HEK293 (cell line): ENCODE results near the gene KRTAP10-12.

Source experiments
- CTCF ChIA-PET: fragments of 350-600 bp; formaldehyde crosslinking; extraction: SDS; loops from one replicate; lab custom pipeline; 2021; ENCODE audit warnings: antibody characterized with exemption; lab: Yijun Ruan, JAX
- POLR2A ChIA-PET: fragments of 300-600 bp; formaldehyde crosslinking; extraction: SDS; loops from one replicate; lab custom pipeline; 2020; ENCODE audit warnings: antibody characterized with exemption, inconsistent platforms; lab: Yijun Ruan, JAX
- H3K27ac ChIP-seq: fragments of 200-500 bp; sonication (Bioruptor generic); 2 replicates; pipeline ENCODE4 v1.5.1; 2014; ENCODE audit warnings: low read depth, low read length, control low read depth, inconsistent platforms; ENCODE audit errors: extremely low read depth
- H3K36me3 ChIP-seq, 2 experiments: fragments of 200-500 bp in 1 of 2; sonication (Bioruptor generic) in 1 of 2; 1 replicate in 1 of 2; 2 replicates in 1 of 2; pipeline ENCODE4 v1.5.1; 2014 to 2017; ENCODE audit warnings: inconsistent platforms in 2 of 2, low read length in 2 of 2; ENCODE audit not compliant: control insufficient read depth in 2 of 2, insufficient read depth in 1 of 2
- H3K4me1 ChIP-seq: fragments of 200-500 bp; sonication (Bioruptor generic); 2 replicates; pipeline ENCODE4 v1.5.1; 2014; ENCODE audit warnings: mild to moderate bottlenecking, low read length, inconsistent platforms; ENCODE audit not compliant: control insufficient read depth, insufficient read depth
- H3K4me3 ChIP-seq: 2 replicates; pipeline ENCODE4 v1.5.1; 2011; ENCODE audit warnings: low read depth, mild to moderate bottlenecking, control low read depth, low read length, moderate library complexity
- H3K9me3 ChIP-seq: fragments of 200-500 bp; sonication (Bioruptor generic); 2 replicates; pipeline ENCODE4 v1.5.1; 2014; ENCODE audit warnings: low read depth, low read length, inconsistent platforms; ENCODE audit not compliant: control insufficient read depth, insufficient read depth
- EGR2 ChIP-seq: fragments of 450-650 bp; formaldehyde crosslinking; IDR thresholded peaks from 2 replicates; pipeline ENCODE4 v1.5.1; 2016; ENCODE audit warnings: low read depth, missing biosample characterization, missing genetic modification characterization
- KLF16 ChIP-seq: fragments of 450-650 bp; formaldehyde crosslinking; IDR thresholded peaks from 2 replicates; pipeline ENCODE4 v1.5.1; 2017; ENCODE audit warnings: missing biosample characterization, missing genetic modification characterization
- SP3 ChIP-seq: fragments of 450-650 bp; formaldehyde crosslinking; IDR thresholded peaks from 2 replicates; pipeline ENCODE4 v1.5.1; 2016; ENCODE audit warnings: missing biosample characterization, missing genetic modification characterization
- ZBTB1 ChIP-seq: fragments of 450-650 bp; formaldehyde crosslinking; IDR thresholded peaks from 2 replicates; pipeline ENCODE4 v1.5.1; 2016; ENCODE audit warnings: missing biosample characterization, missing genetic modification characterization
- ZBTB20 ChIP-seq: fragments of 450-650 bp; formaldehyde crosslinking; IDR thresholded peaks from 2 replicates; pipeline ENCODE4 v1.5.1; 2016; ENCODE audit warnings: missing biosample characterization, missing genetic modification characterization
- ZFHX2 ChIP-seq: fragments of 450-650 bp; formaldehyde crosslinking; conservative IDR thresholded peaks from 2 replicates; pipeline ENCODE4 v1.5.1; 2016; ENCODE audit warnings: missing biosample characterization, missing genetic modification characterization
- ZIC2 ChIP-seq: fragments of 450-650 bp; formaldehyde crosslinking; IDR thresholded peaks from 2 replicates; pipeline ENCODE4 v1.5.1; 2016; ENCODE audit warnings: missing biosample characterization, missing genetic modification characterization
- ZNF23 ChIP-seq: fragments of 450-650 bp; formaldehyde crosslinking; IDR thresholded peaks from 2 replicates; pipeline ENCODE4 v1.5.1; 2016; ENCODE audit warnings: missing biosample characterization, missing genetic modification characterization, borderline replicate concordance
- ZNF311 ChIP-seq: fragments of 450-650 bp; formaldehyde crosslinking; IDR thresholded peaks from 2 replicates; pipeline ENCODE4 v1.5.1; 2017; ENCODE audit warnings: missing biosample characterization, missing genetic modification characterization, borderline replicate concordance
- ZNF596 ChIP-seq: fragments of 450-650 bp; IDR thresholded peaks from 2 replicates; pipeline ENCODE4 v1.5.0; 2018; ENCODE audit warnings: missing biosample characterization, mild to moderate bottlenecking, missing genetic modification characterization, moderate library complexity
- ZNF600 ChIP-seq: fragments of 450-650 bp; formaldehyde crosslinking; IDR thresholded peaks from 2 replicates; pipeline ENCODE4 v1.5.1; 2016; ENCODE audit warnings: missing biosample characterization, missing genetic modification characterization
- ZNF658 ChIP-seq: fragments of 450-650 bp; formaldehyde crosslinking; IDR thresholded peaks from 2 replicates; pipeline ENCODE4; 2016; ENCODE audit warnings: missing biosample characterization, missing genetic modification characterization
- ZNF670 ChIP-seq: fragments of 450-650 bp; formaldehyde crosslinking; IDR thresholded peaks from 2 replicates; pipeline ENCODE4 v1.5.1; 2016; ENCODE audit warnings: missing biosample characterization, missing genetic modification characterization, low read depth
- ZNF768 ChIP-seq: fragments of 450-650 bp; formaldehyde crosslinking; IDR thresholded peaks from 2 replicates; pipeline ENCODE4 v1.5.1; 2018; ENCODE audit warnings: missing biosample characterization, mild to moderate bottlenecking, missing genetic modification characterization
- ZNF776 ChIP-seq: fragments of 450-650 bp; formaldehyde crosslinking; IDR thresholded peaks from 2 replicates; pipeline ENCODE4 v1.5.0; 2017; ENCODE audit warnings: missing biosample characterization, missing genetic modification characterization, borderline replicate concordance
- ZNF777 ChIP-seq: fragments of 450-650 bp; formaldehyde crosslinking; IDR thresholded peaks from 2 replicates; pipeline ENCODE4 v1.5.1; 2017; ENCODE audit warnings: missing biosample characterization, missing genetic modification characterization, borderline replicate concordance
- ZXDB ChIP-seq: fragments of 450-650 bp; formaldehyde crosslinking; IDR thresholded peaks from 2 replicates; pipeline ENCODE4 v1.5.1; 2016; ENCODE audit warnings: missing biosample characterization, missing genetic modification characterization
- TF ChIP-seq, protein P1 (sequence below): fragments of 450-650 bp; formaldehyde crosslinking; IDR thresholded peaks from 2 replicates; pipeline ENCODE4 v1.5.1; 2016; ENCODE audit warnings: missing biosample characterization, missing genetic modification characterization
- TF ChIP-seq, protein P2 (sequence below): fragments of 450-650 bp; formaldehyde crosslinking; IDR thresholded peaks from 2 replicates; pipeline ENCODE4 v1.5.1; 2016; ENCODE audit warnings: missing biosample characterization, missing genetic modification characterization
- TF ChIP-seq, protein P3 (sequence below): fragments of 450-650 bp; formaldehyde crosslinking; IDR thresholded peaks from 2 replicates; pipeline ENCODE4 v1.5.1; 2016; ENCODE audit warnings: missing biosample characterization, missing genetic modification characterization
- TF ChIP-seq, protein P4 (sequence below): fragments of 450-650 bp; formaldehyde crosslinking; IDR thresholded peaks from 2 replicates; pipeline ENCODE4 v1.5.1; 2016; ENCODE audit warnings: missing biosample characterization, missing genetic modification characterization
- TF ChIP-seq, protein P5 (sequence below): fragments of 450-650 bp; formaldehyde crosslinking; IDR thresholded peaks from 2 replicates; pipeline ENCODE4 v1.5.1; 2017; ENCODE audit warnings: missing biosample characterization, missing genetic modification characterization

Gene KRTAP10-12

DNA sequence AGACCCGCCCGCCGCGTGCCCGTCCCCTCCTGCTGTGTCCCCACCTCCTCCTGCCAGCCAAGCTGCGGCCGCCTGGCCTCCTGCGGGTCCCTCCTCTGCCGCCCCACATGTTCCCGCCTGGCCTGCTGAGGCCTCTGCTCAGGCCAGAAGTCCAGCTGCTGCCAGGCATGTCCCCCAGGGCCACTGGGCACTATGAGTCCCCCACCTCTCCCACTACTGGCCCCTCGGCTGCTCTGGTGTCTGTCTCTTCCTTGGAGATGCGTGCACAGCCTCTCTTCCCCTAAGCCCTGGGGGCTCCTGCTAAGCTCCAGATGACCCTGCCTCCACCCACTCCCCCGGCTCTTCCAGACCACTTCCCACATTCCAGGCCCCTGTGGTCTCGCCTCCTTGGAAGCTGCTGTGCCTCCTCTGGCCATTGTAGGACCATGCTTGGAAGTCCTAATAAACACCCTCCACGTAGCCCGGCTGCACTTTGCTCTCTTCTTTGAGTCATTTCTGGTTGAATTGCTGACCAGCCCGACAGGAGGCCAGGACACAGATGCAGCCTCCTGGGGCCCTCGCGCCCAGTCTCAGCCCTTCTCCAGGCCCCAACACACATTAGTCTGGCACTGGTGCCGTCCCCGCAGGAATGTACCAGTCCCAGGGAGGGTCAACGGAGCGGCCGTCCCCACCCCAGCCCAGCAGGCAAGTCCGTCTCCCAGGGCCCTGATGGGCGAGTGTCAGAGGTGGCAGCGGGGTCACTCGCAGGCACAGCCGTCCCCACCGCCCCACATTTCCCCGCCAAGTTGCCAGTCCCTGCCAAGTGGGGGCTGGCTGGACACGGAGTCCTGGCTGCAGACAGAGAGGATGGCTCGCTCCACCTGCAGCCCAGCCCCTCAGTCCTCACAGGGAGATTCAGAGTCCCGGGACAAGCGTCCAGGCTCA, 1.1 kb downstream of the KRTAP10-12 start (continued):
- TF ChIP-seq, protein P1, sequence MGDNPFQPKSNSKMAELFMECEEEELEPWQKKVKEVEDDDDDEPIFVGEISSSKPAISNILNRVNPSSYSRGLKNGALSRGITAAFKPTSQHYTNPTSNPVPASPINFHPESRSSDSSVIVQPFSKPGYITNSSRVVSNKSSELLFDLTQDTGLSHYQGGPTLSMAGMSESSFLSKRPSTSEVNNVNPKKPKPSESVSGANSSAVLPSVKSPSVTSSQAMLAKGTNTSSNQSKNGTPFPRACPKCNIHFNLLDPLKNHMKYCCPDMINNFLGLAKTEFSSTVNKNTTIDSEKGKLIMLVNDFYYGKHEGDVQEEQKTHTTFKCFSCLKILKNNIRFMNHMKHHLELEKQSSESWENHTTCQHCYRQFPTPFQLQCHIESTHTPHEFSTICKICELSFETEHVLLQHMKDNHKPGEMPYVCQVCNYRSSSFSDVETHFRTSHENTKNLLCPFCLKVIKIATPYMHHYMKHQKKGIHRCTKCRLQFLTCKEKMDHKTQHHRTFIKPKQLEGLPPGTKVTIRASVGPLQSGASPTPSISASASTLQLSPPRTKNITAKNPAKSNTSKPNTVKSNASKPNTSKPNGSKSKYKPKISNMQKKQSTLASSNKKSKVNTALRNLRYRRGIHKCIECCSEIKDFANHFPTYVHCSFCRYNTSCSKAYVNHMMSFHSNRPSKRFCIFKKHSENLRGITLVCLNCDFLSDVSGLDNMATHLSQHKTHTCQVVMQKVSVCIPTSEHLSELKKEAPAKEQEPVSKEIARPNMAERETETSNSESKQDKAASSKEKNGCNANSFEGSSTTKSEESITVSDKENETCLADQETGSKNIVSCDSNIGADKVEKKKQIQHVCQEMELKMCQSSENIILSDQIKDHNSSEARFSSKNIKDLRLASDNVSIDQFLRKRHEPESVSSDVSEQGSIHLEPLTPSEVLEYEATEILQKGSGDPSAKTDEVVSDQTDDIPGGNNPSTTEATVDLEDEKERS (tag by site-specific recombination) = no peak
- TF ChIP-seq ZXDB (tag by site-specific recombination) = no peak
- TF ChIP-seq ZNF777 (tag by site-specific recombination) = no peak
- no peak for TF ChIP-seq ZNF658 (tag by site-specific recombination)
- no peak for TF ChIP-seq KLF16 (tag by site-specific recombination)
- TF ChIP-seq, protein P2, sequence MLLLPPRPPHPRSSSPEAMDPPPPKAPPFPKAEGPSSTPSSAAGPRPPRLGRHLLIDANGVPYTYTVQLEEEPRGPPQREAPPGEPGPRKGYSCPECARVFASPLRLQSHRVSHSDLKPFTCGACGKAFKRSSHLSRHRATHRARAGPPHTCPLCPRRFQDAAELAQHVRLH (tag by site-specific recombination) = no peak
- TF ChIP-seq, protein P3, sequence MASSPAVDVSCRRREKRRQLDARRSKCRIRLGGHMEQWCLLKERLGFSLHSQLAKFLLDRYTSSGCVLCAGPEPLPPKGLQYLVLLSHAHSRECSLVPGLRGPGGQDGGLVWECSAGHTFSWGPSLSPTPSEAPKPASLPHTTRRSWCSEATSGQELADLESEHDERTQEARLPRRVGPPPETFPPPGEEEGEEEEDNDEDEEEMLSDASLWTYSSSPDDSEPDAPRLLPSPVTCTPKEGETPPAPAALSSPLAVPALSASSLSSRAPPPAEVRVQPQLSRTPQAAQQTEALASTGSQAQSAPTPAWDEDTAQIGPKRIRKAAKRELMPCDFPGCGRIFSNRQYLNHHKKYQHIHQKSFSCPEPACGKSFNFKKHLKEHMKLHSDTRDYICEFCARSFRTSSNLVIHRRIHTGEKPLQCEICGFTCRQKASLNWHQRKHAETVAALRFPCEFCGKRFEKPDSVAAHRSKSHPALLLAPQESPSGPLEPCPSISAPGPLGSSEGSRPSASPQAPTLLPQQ (tag by site-specific recombination) = no peak
- no peak for TF ChIP-seq ZNF670 (tag by site-specific recombination)
- TF ChIP-seq, protein P4, sequence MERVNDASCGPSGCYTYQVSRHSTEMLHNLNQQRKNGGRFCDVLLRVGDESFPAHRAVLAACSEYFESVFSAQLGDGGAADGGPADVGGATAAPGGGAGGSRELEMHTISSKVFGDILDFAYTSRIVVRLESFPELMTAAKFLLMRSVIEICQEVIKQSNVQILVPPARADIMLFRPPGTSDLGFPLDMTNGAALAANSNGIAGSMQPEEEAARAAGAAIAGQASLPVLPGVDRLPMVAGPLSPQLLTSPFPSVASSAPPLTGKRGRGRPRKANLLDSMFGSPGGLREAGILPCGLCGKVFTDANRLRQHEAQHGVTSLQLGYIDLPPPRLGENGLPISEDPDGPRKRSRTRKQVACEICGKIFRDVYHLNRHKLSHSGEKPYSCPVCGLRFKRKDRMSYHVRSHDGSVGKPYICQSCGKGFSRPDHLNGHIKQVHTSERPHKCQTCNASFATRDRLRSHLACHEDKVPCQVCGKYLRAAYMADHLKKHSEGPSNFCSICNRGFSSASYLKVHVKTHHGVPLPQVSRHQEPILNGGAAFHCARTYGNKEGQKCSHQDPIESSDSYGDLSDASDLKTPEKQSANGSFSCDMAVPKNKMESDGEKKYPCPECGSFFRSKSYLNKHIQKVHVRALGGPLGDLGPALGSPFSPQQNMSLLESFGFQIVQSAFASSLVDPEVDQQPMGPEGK = no peak
- no peak for TF ChIP-seq ZNF311 (tag by site-specific recombination)
- no peak for TF ChIP-seq ZNF768 (tag by site-specific recombination)
- no peak for TF ChIP-seq ZBTB1
- TF ChIP-seq ZNF596 = no peak
- peak; percentile 56 for TF ChIP-seq ZIC2 (tag by site-specific recombination)
- no peak for TF ChIP-seq ZNF776 (tag by site-specific recombination)
- peak; percentile 50; the same call in 1 of the 2 replicates for TF ChIP-seq EGR2
- TF ChIP-seq SP3 (tag by site-specific recombination) = no peak
- TF ChIP-seq ZFHX2 = peak; percentile 26; the same call in 1 of the 2 replicates

DNA sequence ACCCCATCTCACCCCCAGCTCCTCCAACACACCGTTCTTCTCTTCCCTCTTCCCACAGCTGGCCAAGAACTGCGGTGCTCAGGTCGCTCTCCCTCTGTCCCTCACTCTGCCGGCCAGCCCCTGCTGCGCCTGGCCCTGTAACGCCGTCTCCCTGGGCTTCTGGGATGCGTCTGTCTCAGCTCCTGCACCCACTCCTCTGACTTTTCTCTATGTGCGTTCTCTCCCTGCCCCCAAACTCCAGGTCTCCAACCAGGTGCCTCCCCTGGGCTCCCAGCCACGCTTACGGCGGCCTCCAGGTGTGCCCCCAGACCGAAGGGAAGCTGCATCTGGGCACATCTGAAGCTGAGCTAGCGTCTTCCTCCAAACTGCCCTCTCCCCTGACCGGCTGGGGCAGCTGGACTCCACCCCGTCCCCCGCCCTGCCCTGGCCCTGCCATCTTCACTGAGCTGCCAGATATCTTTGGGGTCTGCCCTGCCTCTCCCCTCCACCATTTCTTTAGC, 2.6 kb downstream of the KRTAP10-12 start:
- Histone ChIP-seq H3K4me1 (no peaks in the 10 kb centered on the region), H3K36me3 (no peaks in the 10 kb centered on the region), H3K27ac (no peak overlapping the region), H3K9me3 (no peaks in the 10 kb centered on the region), H3K4me3 (no peak overlapping the region)
- POLR2A ChIA-PET = no interaction called here
- no peak for TF ChIP-seq ZBTB20
- no peak for TF ChIP-seq ZNF23 (tag by site-specific recombination)
- TF ChIP-seq, protein P5, sequence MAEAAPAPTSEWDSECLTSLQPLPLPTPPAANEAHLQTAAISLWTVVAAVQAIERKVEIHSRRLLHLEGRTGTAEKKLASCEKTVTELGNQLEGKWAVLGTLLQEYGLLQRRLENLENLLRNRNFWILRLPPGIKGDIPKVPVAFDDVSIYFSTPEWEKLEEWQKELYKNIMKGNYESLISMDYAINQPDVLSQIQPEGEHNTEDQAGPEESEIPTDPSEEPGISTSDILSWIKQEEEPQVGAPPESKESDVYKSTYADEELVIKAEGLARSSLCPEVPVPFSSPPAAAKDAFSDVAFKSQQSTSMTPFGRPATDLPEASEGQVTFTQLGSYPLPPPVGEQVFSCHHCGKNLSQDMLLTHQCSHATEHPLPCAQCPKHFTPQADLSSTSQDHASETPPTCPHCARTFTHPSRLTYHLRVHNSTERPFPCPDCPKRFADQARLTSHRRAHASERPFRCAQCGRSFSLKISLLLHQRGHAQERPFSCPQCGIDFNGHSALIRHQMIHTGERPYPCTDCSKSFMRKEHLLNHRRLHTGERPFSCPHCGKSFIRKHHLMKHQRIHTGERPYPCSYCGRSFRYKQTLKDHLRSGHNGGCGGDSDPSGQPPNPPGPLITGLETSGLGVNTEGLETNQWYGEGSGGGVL = no peak
- TF ChIP-seq ZNF600 (tag by site-specific recombination) = no peak
- CTCF ChIA-PET = interaction anchor here (0.6 kb wide), 1 partner anchor 178 kb away, joined by 4 read pairs; no protein-coding TSS in a partner anchor
